K562 (cell line): Measurements from ENCODE around the gene PDIA4. TPM values are rescaled to one million over a fixed set of nuclear protein-coding genes. Genes with fewer than 3 reads are reported as not detected.

Experiments used
- ARID1B ChIP-seq: fragments of 450-650 bp; IDR thresholded peaks from 2 replicates; pipeline ENCODE4 v1.6.1; 2016; ENCODE audit warnings: antibody characterized with exemption, mild to moderate bottlenecking, inconsistent platforms
- BDP1 ChIP-seq: IDR thresholded peaks from 3 replicates; pipeline ENCODE4 v1.6.1; 2011; ENCODE audit not compliant: insufficient read length, insufficient read depth
- ELK1 ChIP-seq: sonication (generic); formaldehyde crosslinking; IDR thresholded peaks from 2 replicates; pipeline ENCODE4 v1.8.1; 2022; ENCODE audit warnings: missing genetic modification reagents
- FOXA1 ChIP-seq: fragments of 450-650 bp; IDR thresholded peaks from 2 replicates; pipeline ENCODE4 v1.6.1; 2016; ENCODE audit warnings: mild to moderate bottlenecking, borderline replicate concordance
- GATA2 ChIP-seq: sonication (generic); formaldehyde crosslinking; IDR thresholded peaks from 2 replicates; pipeline ENCODE4 v1.4.0; 2020; ENCODE audit warnings: mild to moderate bottlenecking, missing genetic modification reagents
- HDAC3 ChIP-seq: fragments of 450-650 bp; IDR thresholded peaks from 2 replicates; pipeline ENCODE4 v1.6.1; 2018; ENCODE audit warnings: borderline replicate concordance, mild to moderate bottlenecking, moderate library complexity; ENCODE audit not compliant: partially characterized antibody
- HNRNPK ChIP-seq: fragments of 200-400 bp; formaldehyde crosslinking; IDR thresholded peaks from one replicate; pipeline ENCODE4 v1.6.1; 2018; ENCODE audit warnings: mild to moderate bottlenecking, low read depth, low read length; ENCODE audit not compliant: poor library complexity, severe bottlenecking
- L3MBTL2 ChIP-seq: fragments of 450-650 bp; IDR thresholded peaks from 2 replicates; pipeline ENCODE4 v1.6.1; 2016; ENCODE audit warnings: mild to moderate bottlenecking, moderate library complexity
- MITF ChIP-seq: IDR thresholded peaks from 2 replicates; pipeline ENCODE4 v1.6.1; 2014; ENCODE audit warnings: antibody characterized with exemption
- MXD1 ChIP-seq: fragments of 250-450 bp; sonication (Bioruptor Pico); IDR thresholded peaks from 2 replicates; pipeline ENCODE4 v1.8.0; 2021; ENCODE audit warnings: borderline replicate concordance, mild to moderate bottlenecking, moderate library complexity; ENCODE audit not compliant: poor library complexity, severe bottlenecking
- SLC30A9 ChIP-seq: fragments of 250-450 bp; sonication (Bioruptor Pico); IDR thresholded peaks from 2 replicates; pipeline ENCODE4 v1.8.0; 2022; ENCODE audit warnings: mild to moderate bottlenecking, moderate library complexity
- ZBTB5 ChIP-seq: fragments of 450-650 bp; IDR thresholded peaks from 2 replicates; pipeline ENCODE4 v1.6.1; 2017; ENCODE audit warnings: antibody characterized with exemption
- ZNF133 ChIP-seq: fragments of 250-450 bp; sonication (Bioruptor Pico); IDR thresholded peaks from 2 replicates; pipeline ENCODE4 v1.4.0; 2020; ENCODE audit warnings: mild to moderate bottlenecking
- ZNF232 ChIP-seq: sonication (generic); formaldehyde crosslinking; IDR thresholded peaks from 2 replicates; pipeline ENCODE4 v1.8.0; 2022; ENCODE audit warnings: mild to moderate bottlenecking, missing genetic modification reagents
- ZNF609 ChIP-seq: sonication (generic); formaldehyde crosslinking; IDR thresholded peaks from 2 replicates; pipeline ENCODE4 v1.8.1; 2023; ENCODE audit warnings: missing genetic modification reagents, mild to moderate bottlenecking, borderline replicate concordance
- ZNF695 ChIP-seq: fragments of 450-650 bp; formaldehyde crosslinking; IDR thresholded peaks from 2 replicates; pipeline ENCODE4 v1.4.0; 2020; ENCODE audit warnings: mild to moderate bottlenecking, moderate library complexity
- ZNF696 ChIP-seq: fragments of 250-450 bp; sonication (Bioruptor Pico); conservative IDR thresholded peaks from 2 replicates; pipeline ENCODE4 v1.4.0; 2020; ENCODE audit warnings: mild to moderate bottlenecking, moderate library complexity
- ZNF780A ChIP-seq: fragments of 250-450 bp; sonication (Bioruptor Pico); IDR thresholded peaks from 2 replicates; pipeline ENCODE4 v1.5.0; 2021; ENCODE audit warnings: mild to moderate bottlenecking
- polyA plus RNA-seq, 8 experiments: library from polyadenylated mRNA; depleted of rRNA in 4 of 8; stranded (reverse) in 5 of 8; unstranded in 3 of 8; fragments of >200 nt; fragmentation: Nextera tagmentation in 2 of 8; fragmentation: Illumina TruSeq in 1 of 8; extraction: Ambion mirVana in 2 of 8; extraction: Trizol in 1 of 8; gene quantifications; 2 replicates each; pipeline versions ENCODE4 v1.2.1 to v1.2.3, GENCODE V29; 2011 to 2014; ENCODE audit warnings: inconsistent platforms in 1 of 8, missing spikeins in 1 of 8
- total RNA-seq, 7 experiments: library from RNA; depleted of rRNA in 6 of 7; stranded (reverse); fragments of >200 nt in 6 of 7; fragmentation: Illumina TruSeq in 2 of 7; extraction: Trizol in 2 of 7; gene quantifications; 2 replicates each; pipeline versions ENCODE4 v1.2.1 to v1.2.3, GENCODE V29; 2011 to 2021; ENCODE audit warnings: low replicate concordance in 1 of 7

PDIA4 gene
- total and polyA plus RNA-seq, 9 of the 15 experiments (the other 6 are each of a cell fraction or from before 2014, with no cell fraction given): 9.1 to 175 (median 146) TPM

GRCh38 chr7:148962823-148963582, 65.3 kb downstream of the PDIA4 start (continued):
- TF ChIP-seq ZNF609 (CRISPR knock-in tag): peak; percentile 84; the same call in 1 of the 2 replicates
- peak; percentile 77 for TF ChIP-seq HDAC3
- no peak for TF ChIP-seq ZNF696 (CRISPR knock-in tag)
- TF ChIP-seq GATA2 (CRISPR knock-in tag): no peak
- TF ChIP-seq ZNF780A (CRISPR knock-in tag): no peak
- no peak for TF ChIP-seq ZBTB5
- no peak for TF ChIP-seq ELK1 (CRISPR knock-in tag)
- peak; percentile 38 for TF ChIP-seq BDP1
- TF ChIP-seq ZNF695 (CRISPR knock-in tag): no peak
- no peak for TF ChIP-seq ZNF232 (CRISPR knock-in tag)
- TF ChIP-seq ZNF133 (CRISPR knock-in tag): no peak
- TF ChIP-seq MITF: no peak
- TF ChIP-seq MXD1 (CRISPR knock-in tag): no peak
- TF ChIP-seq L3MBTL2: peak; percentile 44; the same call in 1 of the 2 replicates
- no peak for TF ChIP-seq HNRNPK
- TF ChIP-seq ARID1B: no peak
- no peak for TF ChIP-seq FOXA1
- no peak for TF ChIP-seq SLC30A9
